ENCODE results near the gene ADGRG6.

ADGRG6 gene

GRCh38 chr6:142354650-142355049 lies 52.8 kb downstream of the ADGRG6 start:
- Histone ChIP-seq H3K4me1 (ENCODE audit: control insufficient read depth, insufficient read depth, low read length) (peaks cover 30% of the 10 kb centered on the region), H3K9me3 (ENCODE audit: control insufficient read depth, insufficient read depth, low read depth, low read length) (no peaks in the 10 kb centered on the region), H3K36me3 (ENCODE audit: control insufficient read depth in 2 of 2, insufficient read depth in 1 of 2, low read length in 2 of 2) (no peaks in the 10 kb centered on the region), H3K4me3 (ENCODE audit: low read depth, low read length) (no peak overlapping the region), H3K27ac (ENCODE audit: extremely low read depth, low read depth, low read length) (no peak overlapping the region)
- TF ChIP-seq ZNF391 (tag by site-specific recombination; IDR thresholded peaks at IDR 0.05; ENCODE audit: borderline replicate concordance, low read depth) (no peak), ZNF549 (tag by site-specific recombination; IDR thresholded peaks at IDR 0.05) (no peak), MEIS1 (CRISPR knock-in tag; IDR thresholded peaks at IDR 0.05; ENCODE audit: borderline replicate concordance) (no peak), ZNF394 (tag by site-specific recombination; IDR thresholded peaks at IDR 0.05; ENCODE audit: borderline replicate concordance) (no peak), ZSCAN4 (tag by site-specific recombination; IDR thresholded peaks at IDR 0.05) (no peak), ZNF837 (tag by site-specific recombination; IDR thresholded peaks at IDR 0.05) (no peak)
- ChIA-PET CTCF (interaction anchor here (2.3 kb wide), 1 partner anchor 33 kb away, joined by 7 read pairs; no protein-coding TSS in a partner anchor), POLR2A (no interaction called here)

- ChIA-PET POLR2A (interaction anchor here (0.6 to 1.6 kb wide), 3 partner anchors 25 to 54 kb away, joined by 3 read pairs; partner anchors contain the start of gene ADGRG6), CTCF (interaction anchor here (0.6 to 2.3 kb wide), 11 partner anchors 7 to 199 kb away, joined by 3 to 8 read pairs (median 4); partner anchors contain the start of gene ADGRG6)
- Histone ChIP-seq H3K9me3 (ENCODE audit: control insufficient read depth, insufficient read depth, low read depth, low read length) (no peaks in the 10 kb centered on the region), H3K36me3 (ENCODE audit: control insufficient read depth in 2 of 2, insufficient read depth in 1 of 2, low read length in 2 of 2) (no peaks in the 10 kb centered on the region), H3K4me3 (ENCODE audit: low read depth, low read length) (no peak overlapping the region), H3K4me1 (ENCODE audit: control insufficient read depth, insufficient read depth, low read length) (peaks cover 30% of the 10 kb centered on the region), H3K27ac (ENCODE audit: extremely low read depth, low read depth, low read length) (no peak overlapping the region)
- TF ChIP-seq SP7 (tag by site-specific recombination; IDR thresholded peaks at IDR 0.05), result peak; percentile 37; the same call in 1 of the 2 replicates
- no peak for TF ChIP-seq BCL6B (tag by site-specific recombination; IDR thresholded peaks at IDR 0.05)
- TF ChIP-seq ZNF10 (tag by site-specific recombination; IDR thresholded peaks at IDR 0.05), result 0 out of 2 replicates have a peak, but pooled peaks have one; percentile 41
Observed at GRCh38 chr6:142355520-142356174, 53.8 kb downstream of the ADGRG6 start.

GRCh38 chr6:142356201-142356883 lies 54.5 kb downstream of the ADGRG6 start:
- Histone ChIP-seq H3K27ac (ENCODE audit: extremely low read depth, low read depth, low read length) (no peak overlapping the region), H3K9me3 (ENCODE audit: control insufficient read depth, insufficient read depth, low read depth, low read length) (no peaks in the 10 kb centered on the region), H3K4me3 (ENCODE audit: low read depth, low read length) (no peak overlapping the region), H3K4me1 (ENCODE audit: control insufficient read depth, insufficient read depth, low read length) (peaks cover 30% of the 10 kb centered on the region), H3K36me3 (ENCODE audit: control insufficient read depth in 2 of 2, insufficient read depth in 1 of 2, low read length in 2 of 2) (no peaks in the 10 kb centered on the region)
- POLR2A ChIA-PET, result interaction anchor here (0.6 to 1.6 kb wide), 3 partner anchors 25 to 55 kb away, joined by 3 read pairs; partner anchors contain the start of gene ADGRG6
- CTCF ChIA-PET, result interaction anchor here (0.6 to 2.3 kb wide), 12 partner anchors 8 to 200 kb away, joined by 3 to 8 read pairs (median 4); partner anchors contain the start of gene ADGRG6
- TF ChIP-seq SP7 (tag by site-specific recombination; IDR thresholded peaks at IDR 0.05) (0 out of 2 replicates have a peak, but pooled peaks have one; percentile 13), KLF8 (tag by site-specific recombination; IDR thresholded peaks at IDR 0.05) (0 out of 2 replicates have a peak, but pooled peaks have one; percentile 22), PRDM6 (tag by site-specific recombination; IDR thresholded peaks at IDR 0.05) (peak; percentile 56; the same call in 1 of the 2 replicates), ZNF23 (tag by site-specific recombination; IDR thresholded peaks at IDR 0.05; ENCODE audit: borderline replicate concordance) (no peak), ZNF658 (tag by site-specific recombination; IDR thresholded peaks at IDR 0.05) (no peak), ZBTB21 (tag by site-specific recombination; IDR thresholded peaks at IDR 0.05) (no peak), ZNF623 (tag by site-specific recombination; IDR thresholded peaks at IDR 0.05) (no peak), ZNF292 (tag by site-specific recombination; IDR thresholded peaks at IDR 0.05; ENCODE audit: borderline replicate concordance, low read depth) (no peak), ZNF704 (tag by site-specific recombination; IDR thresholded peaks at IDR 0.05) (no peak), ZNF280D (tag by site-specific recombination; IDR thresholded peaks at IDR 0.05) (no peak)
